Ascending aorta (tissue), 2 donors: ENCODE results near the gene RHCE. TPM values are rescaled to one million over a fixed set of nuclear protein-coding genes. Genes with fewer than 3 reads are reported as not detected.
A peak's percentile ranks its signal among the peaks of the same experiment; 100 is the strongest.

ENCODE experiments used
- DNase-seq, 2 donors: peaks; one replicate each; pipeline ENCODE4 v3.0.0-alpha.2; 2019; ENCODE audit warnings: low spot score in 2 of 2
- H3K27ac ChIP-seq, 2 donors: fragments of 200-600 bp; sonication (generic); one replicate each; pipeline ENCODE4 v1.5.1; 2016 to 2017; ENCODE audit warnings: mild to moderate bottlenecking in 1 of 2
- H3K27me3 ChIP-seq: fragments of 200-600 bp; sonication (generic); one replicate; pipeline ENCODE4 v1.5.1; 2017
- H3K36me3 ChIP-seq, 2 donors: fragments of 200-600 bp; sonication (generic); one replicate each; pipeline ENCODE4 v1.5.1; 2016
- H3K4me1 ChIP-seq, 2 donors: fragments of 200-600 bp; sonication (generic); one replicate each; pipeline ENCODE4 v1.5.1; 2016 to 2017; ENCODE audit warnings: mild to moderate bottlenecking in 1 of 2
- H3K4me3 ChIP-seq, 2 donors: fragments of 200-600 bp; sonication (generic); one replicate each; pipeline ENCODE4 v1.5.1; 2016 to 2017; ENCODE audit warnings: mild to moderate bottlenecking in 1 of 2
- H3K9me3 ChIP-seq, 2 donors: fragments of 200-600 bp; sonication (generic); one replicate each; pipeline ENCODE4 v1.5.1; 2016
- intact Hi-C: fragments of 100-400 bp; cut with DNase I; formaldehyde crosslinking; loops from one replicate; pipeline ENCODE4 v1.15.1; 2023
- total RNA-seq: library from RNA; depleted of rRNA; stranded (reverse); fragments of >200 nt; gene quantifications from one replicate; pipeline ENCODE4 v1.1.0, GENCODE V29; 2016
- TF ChIP-seq, protein P1 (sequence below), 3 experiments: fragments of 200-600 bp in 2 of 3; fragments of 450-650 bp in 1 of 3; sonication (generic) in 2 of 3; IDR thresholded peaks; one replicate each; pipeline ENCODE4 v1.5.1; 2016 to 2019; ENCODE audit warnings: antibody characterized with exemption in 3 of 3, mild to moderate bottlenecking in 1 of 3, moderate library complexity in 1 of 3

The RHCE gene
- total RNA-seq, 1 donor from 2014 or later = not detected

DNA sequence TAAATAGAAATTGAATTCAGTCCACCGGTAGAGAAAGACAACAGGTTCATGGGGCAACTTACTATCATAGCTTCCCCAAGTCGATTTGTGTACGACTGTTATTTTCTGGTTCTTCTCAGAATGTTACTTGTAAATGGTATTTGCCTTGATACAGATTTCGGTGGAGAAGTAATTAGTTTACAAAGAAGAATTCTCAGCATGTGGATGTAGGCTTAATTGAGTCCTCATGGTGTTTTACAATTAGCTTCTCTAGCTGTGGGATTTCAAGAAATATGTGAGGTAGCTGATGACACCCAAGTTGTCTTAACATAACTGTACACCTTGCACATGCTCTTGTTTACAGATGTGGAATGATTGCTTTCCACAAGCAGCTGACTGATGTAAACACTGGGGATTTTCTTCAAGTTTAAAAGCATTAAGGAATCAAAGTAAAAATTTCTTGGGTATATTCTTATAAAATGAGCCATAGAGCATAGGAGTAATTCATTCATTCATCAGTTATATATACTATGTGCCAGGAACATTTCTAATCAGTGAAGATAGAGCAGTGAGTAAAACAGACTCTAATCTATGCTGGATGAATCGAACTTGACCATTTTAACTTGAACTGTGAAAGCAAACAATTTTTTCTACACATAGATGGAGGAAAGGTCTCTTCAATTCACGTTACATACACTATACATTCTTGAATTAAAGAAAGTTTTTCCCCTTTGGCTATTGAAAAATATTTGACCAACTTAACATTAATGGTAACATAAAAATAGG is 11.5 kb upstream of the RHCE start:
- peak overlapping the region; percentile 92 to 98 for H3K27ac ChIP-seq
- H3K4me3 ChIP-seq = peak overlapping the region; percentile 97 to 99
- DNase-seq = no peak
- peaks cover 4 to 26% of the 10 kb centered on the region in 2 donors for H3K4me1 ChIP-seq
- TF ChIP-seq, protein P1, sequence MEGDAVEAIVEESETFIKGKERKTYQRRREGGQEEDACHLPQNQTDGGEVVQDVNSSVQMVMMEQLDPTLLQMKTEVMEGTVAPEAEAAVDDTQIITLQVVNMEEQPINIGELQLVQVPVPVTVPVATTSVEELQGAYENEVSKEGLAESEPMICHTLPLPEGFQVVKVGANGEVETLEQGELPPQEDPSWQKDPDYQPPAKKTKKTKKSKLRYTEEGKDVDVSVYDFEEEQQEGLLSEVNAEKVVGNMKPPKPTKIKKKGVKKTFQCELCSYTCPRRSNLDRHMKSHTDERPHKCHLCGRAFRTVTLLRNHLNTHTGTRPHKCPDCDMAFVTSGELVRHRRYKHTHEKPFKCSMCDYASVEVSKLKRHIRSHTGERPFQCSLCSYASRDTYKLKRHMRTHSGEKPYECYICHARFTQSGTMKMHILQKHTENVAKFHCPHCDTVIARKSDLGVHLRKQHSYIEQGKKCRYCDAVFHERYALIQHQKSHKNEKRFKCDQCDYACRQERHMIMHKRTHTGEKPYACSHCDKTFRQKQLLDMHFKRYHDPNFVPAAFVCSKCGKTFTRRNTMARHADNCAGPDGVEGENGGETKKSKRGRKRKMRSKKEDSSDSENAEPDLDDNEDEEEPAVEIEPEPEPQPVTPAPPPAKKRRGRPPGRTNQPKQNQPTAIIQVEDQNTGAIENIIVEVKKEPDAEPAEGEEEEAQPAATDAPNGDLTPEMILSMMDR (IDR thresholded peaks at IDR 0.05) = no peak
- no peaks in the 10 kb centered on the region for H3K27me3 ChIP-seq
- intact Hi-C loops = loop anchor here (2.0 to 5.0 kb wide), 3 partner anchors 93 to 185 kb away; partner anchors contain the start of genes LDLRAP1, RSRP1 and TMEM50A
- no peaks in the 10 kb centered on the region for H3K9me3 ChIP-seq
- H3K36me3 ChIP-seq = no peaks in the 10 kb centered on the region

GRCh38 chr1:25430967-25431881 is 10.6 kb upstream of the RHCE start:
- intact Hi-C loops = loop anchor here (2.0 to 5.0 kb wide), 3 partner anchors 92 to 184 kb away; partner anchors contain the start of genes LDLRAP1, RSRP1 and TMEM50A
- Histone ChIP-seq H3K27me3 (no peaks in the 10 kb centered on the region), H3K36me3 (no peaks in the 10 kb centered on the region), H3K9me3 (no peaks in the 10 kb centered on the region), H3K4me3 (peak overlapping the region; percentile 97 to 99), H3K27ac (peak overlapping the region; percentile 92 to 98), H3K4me1 (peaks cover 4 to 22% of the 10 kb centered on the region in 2 donors)
- TF ChIP-seq, protein P1 (IDR thresholded peaks at IDR 0.05) = no peak
- DNase-seq = peak in 1 of 2 donors; percentile 63

GRCh38 chr1:25430073-25430966 is 9.7 kb upstream of the RHCE start, which contains the start of gene MACO1:
Gene MACO1, plus strand, starts transcription at chr1:25430897. Its CDS starts 202 bp downstream, at chr1:25431099.
- Histone ChIP-seq H3K27me3 (no peaks in the 10 kb centered on the region), H3K4me3 (peak within 1 kb of the TSS; percentile 97 to 99), H3K9me3 (no peaks in the 10 kb centered on the region), H3K4me1 (peaks cover 4 to 13% of the 10 kb centered on the region in 2 donors), H3K36me3 (no peaks in the 10 kb centered on the region), H3K27ac (peak within 1 kb of the TSS; percentile 92 to 98)
- DNase-seq = peak; percentile 91 to 98
- TF ChIP-seq, protein P1 (IDR thresholded peaks at IDR 0.05) = no peak
- intact Hi-C loops = loop anchor here (2.0 to 5.0 kb wide), 3 partner anchors 92 to 183 kb away; partner anchors contain the start of genes LDLRAP1, RSRP1 and TMEM50A

- Histone ChIP-seq H3K27me3 (no peaks in the 10 kb centered on the region), H3K36me3 (no peaks in the 10 kb centered on the region), H3K4me1 (peaks cover 2 to 6% of the 10 kb centered on the region in 2 donors), H3K9me3 (no peaks in the 10 kb centered on the region), H3K4me3 (no peak overlapping the region), H3K27ac (no peak overlapping the region)
- intact Hi-C loops = no loop called here
- TF ChIP-seq, protein P1 (IDR thresholded peaks at IDR 0.05) = no peak
- DNase-seq = no peak
Measured at GRCh38 chr1:25428475-25429166, 8.0 kb upstream of the RHCE start.
